ENCODE measurements around the gene YIPF3.
A peak's percentile ranks its signal among the peaks of the same experiment; 100 is the strongest.

Gene YIPF3

GRCh38 chr6:43495409-43495941 is 21.3 kb downstream of the YIPF3 start:
- no peak for DNase-seq (ENCODE audit: extremely low read depth, low read depth)
- TF ChIP-seq, protein P1, sequence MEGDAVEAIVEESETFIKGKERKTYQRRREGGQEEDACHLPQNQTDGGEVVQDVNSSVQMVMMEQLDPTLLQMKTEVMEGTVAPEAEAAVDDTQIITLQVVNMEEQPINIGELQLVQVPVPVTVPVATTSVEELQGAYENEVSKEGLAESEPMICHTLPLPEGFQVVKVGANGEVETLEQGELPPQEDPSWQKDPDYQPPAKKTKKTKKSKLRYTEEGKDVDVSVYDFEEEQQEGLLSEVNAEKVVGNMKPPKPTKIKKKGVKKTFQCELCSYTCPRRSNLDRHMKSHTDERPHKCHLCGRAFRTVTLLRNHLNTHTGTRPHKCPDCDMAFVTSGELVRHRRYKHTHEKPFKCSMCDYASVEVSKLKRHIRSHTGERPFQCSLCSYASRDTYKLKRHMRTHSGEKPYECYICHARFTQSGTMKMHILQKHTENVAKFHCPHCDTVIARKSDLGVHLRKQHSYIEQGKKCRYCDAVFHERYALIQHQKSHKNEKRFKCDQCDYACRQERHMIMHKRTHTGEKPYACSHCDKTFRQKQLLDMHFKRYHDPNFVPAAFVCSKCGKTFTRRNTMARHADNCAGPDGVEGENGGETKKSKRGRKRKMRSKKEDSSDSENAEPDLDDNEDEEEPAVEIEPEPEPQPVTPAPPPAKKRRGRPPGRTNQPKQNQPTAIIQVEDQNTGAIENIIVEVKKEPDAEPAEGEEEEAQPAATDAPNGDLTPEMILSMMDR (IDR thresholded peaks at IDR 0.05; ENCODE audit: low read depth, low read length), result peak; percentile 8

DNA sequence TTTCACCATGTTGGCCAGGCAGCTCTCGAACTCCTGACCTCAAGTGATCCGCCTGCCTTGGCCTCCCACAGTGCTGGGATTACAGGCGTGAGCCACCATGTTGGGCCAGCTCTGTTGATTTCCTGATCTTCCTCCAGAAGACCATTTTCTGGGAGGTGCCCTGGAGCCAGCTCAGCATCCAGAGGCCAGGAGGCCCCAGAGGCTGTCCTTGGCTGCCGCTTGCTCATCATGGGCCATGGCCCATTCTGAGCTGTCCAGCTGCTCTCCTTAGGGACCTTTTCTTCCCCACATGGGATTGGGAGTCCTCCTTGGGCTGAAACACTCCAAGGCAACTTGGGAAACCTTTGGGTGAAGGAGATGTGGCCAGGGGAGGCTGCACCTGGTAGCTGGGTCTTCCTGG is 22.0 kb downstream of the YIPF3 start:
- no peak for DNase-seq (ENCODE audit: extremely low read depth, low read depth)
- TF ChIP-seq, protein P1 (IDR thresholded peaks at IDR 0.05; ENCODE audit: low read depth, low read length), result no peak

GRCh38 chr6:43494321-43494720 is 22.4 kb downstream of the YIPF3 start:
- TF ChIP-seq, protein P1 (IDR thresholded peaks at IDR 0.05; ENCODE audit: low read depth, low read length), result no peak
- no peak for DNase-seq (ENCODE audit: extremely low read depth, low read depth)

- no peak for DNase-seq (ENCODE audit: extremely low read depth, low read depth)
- TF ChIP-seq, protein P1 (IDR thresholded peaks at IDR 0.05; ENCODE audit: low read depth, low read length), result no peak
Measured at GRCh38 chr6:43493833-43494232, 22.9 kb downstream of the YIPF3 start.

DNA sequence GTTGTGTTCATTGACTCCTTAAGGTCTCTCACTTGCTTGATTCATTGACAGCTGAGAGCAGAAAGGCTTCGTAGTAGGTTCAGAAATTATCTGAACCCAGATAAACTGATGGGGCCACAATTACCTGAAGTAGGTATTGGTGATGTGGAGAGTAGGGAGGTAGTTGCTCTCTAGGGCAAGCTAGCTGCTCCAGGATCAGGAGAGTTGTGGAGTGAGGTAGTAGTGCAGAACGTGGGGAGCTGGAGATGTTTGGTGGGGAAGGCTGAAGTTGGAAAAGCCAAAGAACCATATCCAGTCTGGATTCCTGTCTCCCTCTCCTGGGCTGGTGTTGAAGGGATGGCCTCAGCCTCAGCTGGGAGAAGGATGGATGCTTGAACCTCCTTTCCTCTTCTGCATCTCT is 23.5 kb downstream of the YIPF3 start:
- DNase-seq (ENCODE audit: extremely low read depth, low read depth), result no peak
- TF ChIP-seq, protein P1 (IDR thresholded peaks at IDR 0.05; ENCODE audit: low read depth, low read length), result no peak

DNA sequence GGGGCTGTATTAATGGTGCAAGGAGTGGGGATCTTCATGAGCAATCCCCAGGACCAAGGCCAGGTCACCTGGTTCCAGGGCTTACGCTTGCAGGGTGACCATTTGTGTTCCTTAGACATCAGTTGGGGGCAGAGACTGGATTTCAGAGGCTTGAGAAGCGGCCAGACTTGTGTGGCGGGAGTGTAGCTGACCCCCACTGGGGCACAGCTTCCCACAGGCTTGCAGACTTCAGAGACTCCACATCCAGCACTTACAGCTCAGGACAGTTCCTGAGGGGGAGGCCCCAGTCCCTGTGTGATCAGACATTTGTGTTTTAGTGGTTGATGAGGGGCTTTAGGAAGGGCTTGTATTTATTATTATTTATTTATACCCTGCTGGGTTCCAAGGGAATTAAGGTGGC is 24.1 kb downstream of the YIPF3 start:
- DNase-seq (ENCODE audit: extremely low read depth, low read depth), result no peak
- TF ChIP-seq, protein P1 (IDR thresholded peaks at IDR 0.05; ENCODE audit: low read depth, low read length), result no peak

DNA sequence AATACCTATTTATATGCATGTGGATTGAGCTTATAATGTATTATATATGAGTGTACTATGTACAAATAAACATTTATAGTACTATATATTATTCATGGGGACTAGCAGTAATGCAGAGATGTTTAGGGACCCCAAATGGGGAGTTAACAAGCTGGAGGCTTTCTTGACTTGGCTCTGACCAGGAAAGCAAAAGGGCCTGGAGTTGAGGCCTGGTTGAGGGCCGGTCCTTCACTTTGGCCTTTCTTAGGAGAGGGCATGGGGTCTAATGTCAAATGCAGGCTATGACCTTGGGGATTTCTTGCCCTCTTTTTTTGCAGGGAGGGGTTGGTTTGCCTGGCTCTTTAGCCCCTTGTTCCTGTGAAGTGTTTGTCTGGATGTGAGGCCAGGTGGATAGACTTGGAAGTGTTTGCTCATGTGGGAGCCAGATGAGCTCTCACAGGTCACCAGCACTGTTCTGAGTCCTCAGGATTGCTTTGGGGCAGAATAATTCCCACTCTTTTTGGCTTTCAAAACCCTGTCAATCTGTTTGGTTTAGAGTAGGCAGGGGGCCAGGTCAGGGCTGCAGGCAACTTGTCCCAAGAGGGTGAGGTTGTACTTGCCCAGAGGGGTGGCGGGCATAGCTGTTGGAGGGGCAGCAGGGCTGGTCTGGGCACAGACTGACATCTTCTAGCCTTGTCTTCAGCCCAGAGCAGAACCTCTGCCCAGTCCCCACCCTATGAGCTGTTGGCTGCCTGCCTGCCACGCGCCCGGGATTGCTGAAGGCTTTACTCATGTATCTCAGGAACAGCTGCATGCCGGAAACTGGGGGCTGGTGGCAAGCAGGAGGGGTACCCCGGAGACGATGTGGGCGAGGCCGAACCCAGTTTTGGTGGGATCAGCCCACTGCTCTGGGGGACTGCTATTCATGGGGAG is 24.7 kb downstream of the YIPF3 start:
- TF ChIP-seq, protein P1 (IDR thresholded peaks at IDR 0.05; ENCODE audit: low read depth, low read length), result no peak
- DNase-seq (ENCODE audit: extremely low read depth, low read depth), result peak; percentile 49
